WTC11 (cell line): ENCODE data around the gene CBX2. TPM values are rescaled to one million over a fixed set of nuclear protein-coding genes. Genes with fewer than 3 reads are reported as not detected.

ENCODE experiments used
- E2F4 ChIP-seq: sonication (generic); formaldehyde crosslinking; IDR thresholded peaks from 2 replicates; pipeline ENCODE4 v1.8.1; 2022; ENCODE audit warnings: low read depth, mild to moderate bottlenecking, moderate library complexity, missing genetic modification reagents, borderline replicate concordance
- ERG ChIP-seq: fragments of 250-450 bp; sonication (Bioruptor Pico); IDR thresholded peaks from 2 replicates; pipeline ENCODE4 v1.8.0; 2021; ENCODE audit warnings: mild to moderate bottlenecking
- ETV6 ChIP-seq: sonication (generic); formaldehyde crosslinking; IDR thresholded peaks from 2 replicates; pipeline ENCODE4 v1.8.1; 2022; ENCODE audit warnings: mild to moderate bottlenecking, missing genetic modification reagents
- FOXJ3 ChIP-seq: sonication (generic); formaldehyde crosslinking; IDR thresholded peaks from 2 replicates; pipeline ENCODE4 v1.9.0; 2021; ENCODE audit warnings: missing genetic modification reagents, mild to moderate bottlenecking, borderline replicate concordance
- GABPB1 ChIP-seq: sonication (generic); formaldehyde crosslinking; IDR thresholded peaks from 2 replicates; pipeline ENCODE4 v1.8.1; 2023; ENCODE audit warnings: mild to moderate bottlenecking, missing genetic modification reagents
- IRF1 ChIP-seq: sonication (generic); formaldehyde crosslinking; IDR thresholded peaks from 2 replicates; pipeline ENCODE4 v1.8.0; 2023; ENCODE audit warnings: missing genetic modification reagents
- NFE2L1 ChIP-seq: sonication (generic); formaldehyde crosslinking; IDR thresholded peaks from 2 replicates; pipeline ENCODE4 v1.8.1; 2023; ENCODE audit warnings: missing genetic modification reagents
- NR2C2 ChIP-seq: sonication (generic); formaldehyde crosslinking; IDR thresholded peaks from 2 replicates; pipeline ENCODE4 v1.8.0; 2022; ENCODE audit warnings: mild to moderate bottlenecking, missing genetic modification reagents
- OVOL2 ChIP-seq: fragments of 250-450 bp; sonication (Bioruptor Pico); IDR thresholded peaks from 2 replicates; pipeline ENCODE4 v1.9.0; 2021; ENCODE audit warnings: mild to moderate bottlenecking, borderline replicate concordance
- PREB ChIP-seq: sonication (generic); formaldehyde crosslinking; IDR thresholded peaks from 2 replicates; pipeline ENCODE4 v1.8.1; 2022; ENCODE audit warnings: mild to moderate bottlenecking, missing genetic modification reagents, moderate library complexity, borderline replicate concordance
- RELA ChIP-seq: sonication (generic); formaldehyde crosslinking; IDR thresholded peaks from 2 replicates; pipeline ENCODE4 v1.8.1; 2022; ENCODE audit warnings: missing genetic modification reagents, mild to moderate bottlenecking, borderline replicate concordance
- TCF7 ChIP-seq: sonication (generic); formaldehyde crosslinking; IDR thresholded peaks from 2 replicates; pipeline ENCODE4 v1.8.0; 2022; ENCODE audit warnings: mild to moderate bottlenecking, low read depth, missing genetic modification reagents, moderate library complexity
- TEAD1 ChIP-seq: sonication (generic); formaldehyde crosslinking; IDR thresholded peaks from 2 replicates; pipeline ENCODE4 v1.8.0; 2022; ENCODE audit warnings: mild to moderate bottlenecking, missing genetic modification reagents
- TEAD4 ChIP-seq: sonication (generic); formaldehyde crosslinking; IDR thresholded peaks from 2 replicates; pipeline ENCODE4 v1.8.0; 2022; ENCODE audit warnings: mild to moderate bottlenecking, missing genetic modification reagents
- ZBTB21 ChIP-seq: sonication (generic); formaldehyde crosslinking; IDR thresholded peaks from 2 replicates; pipeline ENCODE4 v1.8.1; 2023; ENCODE audit warnings: mild to moderate bottlenecking, missing genetic modification reagents, borderline replicate concordance
- ZNF138 ChIP-seq: sonication (generic); formaldehyde crosslinking; conservative IDR thresholded peaks from 2 replicates; pipeline ENCODE4 v1.8.1; 2022; ENCODE audit warnings: mild to moderate bottlenecking, moderate library complexity, missing genetic modification reagents
- ZNF263 ChIP-seq: sonication (generic); formaldehyde crosslinking; IDR thresholded peaks from 2 replicates; pipeline ENCODE4 v1.8.1; 2022; ENCODE audit warnings: low read depth, mild to moderate bottlenecking, moderate library complexity, missing genetic modification reagents
- ZNF512 ChIP-seq: sonication (generic); formaldehyde crosslinking; IDR thresholded peaks from 2 replicates; pipeline ENCODE4 v1.8.1; 2022; ENCODE audit warnings: missing genetic modification reagents, borderline replicate concordance
- total RNA-seq: library from RNA; stranded (reverse); gene quantifications from 3 replicates; pipeline ENCODE4 v1.2.3, GENCODE V29; 2021
- TF ChIP-seq, protein P1 (sequence below): sonication (generic); formaldehyde crosslinking; IDR thresholded peaks from 2 replicates; pipeline ENCODE4 v1.8.0; 2023; ENCODE audit warnings: mild to moderate bottlenecking, missing genetic modification reagents
- TF ChIP-seq, protein P2 (sequence below): fragments of 250-450 bp; sonication (Bioruptor Pico); IDR thresholded peaks from 2 replicates; pipeline ENCODE4 v1.9.0; 2021; ENCODE audit warnings: mild to moderate bottlenecking, borderline replicate concordance
- TF ChIP-seq, protein P3 (sequence below): sonication (generic); formaldehyde crosslinking; IDR thresholded peaks from 2 replicates; pipeline ENCODE4 v1.8.0; 2022; ENCODE audit warnings: mild to moderate bottlenecking, missing genetic modification reagents

The CBX2 gene
- total RNA-seq, 1 experiment from 2014 or later: 85.5 TPM

GRCh38 chr17:79741751-79742588, 36.0 kb upstream of the CBX2 start (continued):
- no peak for TF ChIP-seq ERG (CRISPR knock-in tag)
- TF ChIP-seq, protein P1, sequence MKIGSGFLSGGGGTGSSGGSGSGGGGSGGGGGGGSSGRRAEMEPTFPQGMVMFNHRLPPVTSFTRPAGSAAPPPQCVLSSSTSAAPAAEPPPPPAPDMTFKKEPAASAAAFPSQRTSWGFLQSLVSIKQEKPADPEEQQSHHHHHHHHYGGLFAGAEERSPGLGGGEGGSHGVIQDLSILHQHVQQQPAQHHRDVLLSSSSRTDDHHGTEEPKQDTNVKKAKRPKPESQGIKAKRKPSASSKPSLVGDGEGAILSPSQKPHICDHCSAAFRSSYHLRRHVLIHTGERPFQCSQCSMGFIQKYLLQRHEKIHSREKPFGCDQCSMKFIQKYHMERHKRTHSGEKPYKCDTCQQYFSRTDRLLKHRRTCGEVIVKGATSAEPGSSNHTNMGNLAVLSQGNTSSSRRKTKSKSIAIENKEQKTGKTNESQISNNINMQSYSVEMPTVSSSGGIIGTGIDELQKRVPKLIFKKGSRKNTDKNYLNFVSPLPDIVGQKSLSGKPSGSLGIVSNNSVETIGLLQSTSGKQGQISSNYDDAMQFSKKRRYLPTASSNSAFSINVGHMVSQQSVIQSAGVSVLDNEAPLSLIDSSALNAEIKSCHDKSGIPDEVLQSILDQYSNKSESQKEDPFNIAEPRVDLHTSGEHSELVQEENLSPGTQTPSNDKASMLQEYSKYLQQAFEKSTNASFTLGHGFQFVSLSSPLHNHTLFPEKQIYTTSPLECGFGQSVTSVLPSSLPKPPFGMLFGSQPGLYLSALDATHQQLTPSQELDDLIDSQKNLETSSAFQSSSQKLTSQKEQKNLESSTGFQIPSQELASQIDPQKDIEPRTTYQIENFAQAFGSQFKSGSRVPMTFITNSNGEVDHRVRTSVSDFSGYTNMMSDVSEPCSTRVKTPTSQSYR (CRISPR knock-in tag): no peak
- TF ChIP-seq ZNF138 (CRISPR knock-in tag): 0 out of 2 replicates have a peak, but pooled peaks have one; percentile 81
- TF ChIP-seq, protein P2, sequence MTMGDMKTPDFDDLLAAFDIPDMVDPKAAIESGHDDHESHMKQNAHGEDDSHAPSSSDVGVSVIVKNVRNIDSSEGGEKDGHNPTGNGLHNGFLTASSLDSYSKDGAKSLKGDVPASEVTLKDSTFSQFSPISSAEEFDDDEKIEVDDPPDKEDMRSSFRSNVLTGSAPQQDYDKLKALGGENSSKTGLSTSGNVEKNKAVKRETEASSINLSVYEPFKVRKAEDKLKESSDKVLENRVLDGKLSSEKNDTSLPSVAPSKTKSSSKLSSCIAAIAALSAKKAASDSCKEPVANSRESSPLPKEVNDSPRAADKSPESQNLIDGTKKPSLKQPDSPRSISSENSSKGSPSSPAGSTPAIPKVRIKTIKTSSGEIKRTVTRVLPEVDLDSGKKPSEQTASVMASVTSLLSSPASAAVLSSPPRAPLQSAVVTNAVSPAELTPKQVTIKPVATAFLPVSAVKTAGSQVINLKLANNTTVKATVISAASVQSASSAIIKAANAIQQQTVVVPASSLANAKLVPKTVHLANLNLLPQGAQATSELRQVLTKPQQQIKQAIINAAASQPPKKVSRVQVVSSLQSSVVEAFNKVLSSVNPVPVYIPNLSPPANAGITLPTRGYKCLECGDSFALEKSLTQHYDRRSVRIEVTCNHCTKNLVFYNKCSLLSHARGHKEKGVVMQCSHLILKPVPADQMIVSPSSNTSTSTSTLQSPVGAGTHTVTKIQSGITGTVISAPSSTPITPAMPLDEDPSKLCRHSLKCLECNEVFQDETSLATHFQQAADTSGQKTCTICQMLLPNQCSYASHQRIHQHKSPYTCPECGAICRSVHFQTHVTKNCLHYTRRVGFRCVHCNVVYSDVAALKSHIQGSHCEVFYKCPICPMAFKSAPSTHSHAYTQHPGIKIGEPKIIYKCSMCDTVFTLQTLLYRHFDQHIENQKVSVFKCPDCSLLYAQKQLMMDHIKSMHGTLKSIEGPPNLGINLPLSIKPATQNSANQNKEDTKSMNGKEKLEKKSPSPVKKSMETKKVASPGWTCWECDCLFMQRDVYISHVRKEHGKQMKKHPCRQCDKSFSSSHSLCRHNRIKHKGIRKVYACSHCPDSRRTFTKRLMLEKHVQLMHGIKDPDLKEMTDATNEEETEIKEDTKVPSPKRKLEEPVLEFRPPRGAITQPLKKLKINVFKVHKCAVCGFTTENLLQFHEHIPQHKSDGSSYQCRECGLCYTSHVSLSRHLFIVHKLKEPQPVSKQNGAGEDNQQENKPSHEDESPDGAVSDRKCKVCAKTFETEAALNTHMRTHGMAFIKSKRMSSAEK (CRISPR knock-in tag): no peak
- no peak for TF ChIP-seq NR2C2 (CRISPR knock-in tag)
- no peak for TF ChIP-seq TCF7 (CRISPR knock-in tag)
- no peak for TF ChIP-seq TEAD4 (CRISPR knock-in tag)
- TF ChIP-seq OVOL2 (CRISPR knock-in tag): no peak
- TF ChIP-seq TEAD1 (CRISPR knock-in tag): no peak
- no peak for TF ChIP-seq ETV6
- TF ChIP-seq, protein P3, sequence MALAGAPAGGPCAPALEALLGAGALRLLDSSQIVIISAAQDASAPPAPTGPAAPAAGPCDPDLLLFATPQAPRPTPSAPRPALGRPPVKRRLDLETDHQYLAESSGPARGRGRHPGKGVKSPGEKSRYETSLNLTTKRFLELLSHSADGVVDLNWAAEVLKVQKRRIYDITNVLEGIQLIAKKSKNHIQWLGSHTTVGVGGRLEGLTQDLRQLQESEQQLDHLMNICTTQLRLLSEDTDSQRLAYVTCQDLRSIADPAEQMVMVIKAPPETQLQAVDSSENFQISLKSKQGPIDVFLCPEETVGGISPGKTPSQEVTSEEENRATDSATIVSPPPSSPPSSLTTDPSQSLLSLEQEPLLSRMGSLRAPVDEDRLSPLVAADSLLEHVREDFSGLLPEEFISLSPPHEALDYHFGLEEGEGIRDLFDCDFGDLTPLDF (CRISPR knock-in tag): no peak
- no peak for TF ChIP-seq IRF1 (CRISPR knock-in tag)
- TF ChIP-seq ZNF263 (CRISPR knock-in tag): peak; percentile 86
- peak; percentile 51; the same call in 1 of the 2 replicates for TF ChIP-seq ZBTB21 (CRISPR knock-in tag)
- TF ChIP-seq NFE2L1: no peak
- TF ChIP-seq GABPB1 (CRISPR knock-in tag): no peak
- TF ChIP-seq RELA (CRISPR knock-in tag): no peak
- TF ChIP-seq E2F4: no peak
- TF ChIP-seq PREB (CRISPR knock-in tag): no peak
- TF ChIP-seq ZNF512 (CRISPR knock-in tag): no peak
- no peak for TF ChIP-seq FOXJ3
